HG02571 (cell line): ENCODE measurements around the gene LBHD1.
"Not testable (repeated sequence)": the region's sequence is repeated elsewhere in the genome, so short reads cannot be mapped to it uniquely, and the experiment has no call there.

ENCODE experiments used
- ATAC-seq: cut with Tn5 transposase; IDR thresholded peaks from one replicate; pipeline ENCODE4 v1.9.1; 2021; ENCODE audit warnings: mild to moderate bottlenecking, moderate library complexity; ENCODE audit not compliant: unreplicated experiment

Gene LBHD1

GRCh38 chr11:62671608-62672389, at the start of gene LBHD1, which contains the start of gene UQCC3:
LBHD1 (minus strand) TSS chr11:62672267; CDS start chr11:62670031, 2,236 bp downstream.
UQCC3 (plus strand) TSS chr11:62671673; CDS start chr11:62671746, 73 bp downstream.
- no peak for ATAC-seq

GRCh38 chr11:62719302-62719978, 47.4 kb upstream of the LBHD1 start:
- no peak for ATAC-seq

DNA sequence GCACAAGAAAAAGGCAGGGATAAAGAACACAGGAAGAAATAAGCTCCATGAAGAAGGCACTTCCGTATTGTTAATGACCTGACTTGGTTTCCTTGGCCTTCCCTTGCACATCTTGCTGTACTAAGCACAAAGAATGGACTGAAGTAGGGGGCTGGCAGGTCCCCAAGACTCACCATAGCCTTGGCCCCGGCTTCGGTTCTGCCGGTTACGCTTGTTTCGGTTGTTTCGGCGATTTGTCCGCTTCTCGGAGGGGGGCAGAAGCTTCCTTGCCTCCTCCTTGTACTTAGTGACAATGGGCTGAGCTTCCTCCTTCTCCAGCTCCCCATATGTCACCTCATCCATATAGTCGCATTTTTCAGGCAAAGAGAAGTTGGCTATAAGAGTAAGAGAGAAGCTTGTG, 44.7 kb upstream of the LBHD1 start:
- no peak for ATAC-seq

GRCh38 chr11:62716206-62716605, 44.1 kb upstream of the LBHD1 start:
- no peak for ATAC-seq

DNA sequence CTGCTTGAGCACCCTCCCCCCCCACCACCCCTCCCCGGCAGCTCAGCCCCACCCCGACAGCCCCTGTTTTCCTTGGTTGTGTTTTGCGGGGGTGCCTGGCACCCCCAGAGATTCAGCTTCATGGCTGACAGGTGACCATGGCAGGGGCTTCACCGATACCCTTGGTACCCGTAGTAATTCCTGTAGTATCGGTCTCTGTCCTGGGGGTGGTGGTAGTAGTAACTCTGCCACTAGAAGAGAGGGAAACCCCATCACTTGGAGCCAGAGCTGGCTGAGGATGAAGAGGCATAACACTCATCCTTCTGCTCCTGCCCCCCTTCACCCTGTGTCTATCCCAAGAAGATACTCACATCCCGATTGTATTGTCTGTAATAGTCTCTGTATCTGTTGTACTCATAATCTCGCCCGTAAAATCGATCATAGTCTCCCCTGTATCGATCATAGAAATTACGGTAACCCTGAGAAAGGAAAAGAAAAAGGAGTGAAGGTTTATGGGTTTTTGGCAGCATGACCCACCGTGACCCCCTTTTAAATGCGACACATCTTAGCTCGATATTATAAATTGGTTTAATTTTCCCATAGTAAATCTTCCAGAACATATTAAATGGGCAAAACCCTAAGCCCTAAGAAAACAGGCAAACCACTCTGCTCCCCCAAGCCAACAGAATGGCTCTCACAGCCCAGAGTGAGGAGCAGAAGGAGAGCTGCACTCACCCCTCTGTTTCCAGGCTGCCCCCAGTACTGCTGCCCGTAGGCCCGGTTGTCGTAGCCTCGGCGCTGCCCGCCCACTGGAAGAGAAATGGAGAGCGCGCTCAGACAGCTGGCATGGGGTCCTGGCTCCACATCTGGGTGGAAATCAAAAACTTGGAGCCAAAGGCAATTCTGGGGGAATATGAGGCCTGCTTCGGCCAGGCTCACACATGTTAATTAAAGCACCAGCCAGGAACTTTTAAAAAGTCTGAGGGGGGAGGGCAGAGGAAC, 43.4 kb upstream of the LBHD1 start:
- ATAC-seq: no peak

GRCh38 chr11:62713343-62713742, 41.3 kb upstream of the LBHD1 start:
- no peak for ATAC-seq

GRCh38 chr11:62712861-62713260, 40.8 kb upstream of the LBHD1 start:
- ATAC-seq: no peak

GRCh38 chr11:62712276-62712812, 40.3 kb upstream of the LBHD1 start:
- ATAC-seq: no peak

GRCh38 chr11:62710001-62710345, 37.9 kb upstream of the LBHD1 start:
- peak; percentile 1 for ATAC-seq

DNA sequence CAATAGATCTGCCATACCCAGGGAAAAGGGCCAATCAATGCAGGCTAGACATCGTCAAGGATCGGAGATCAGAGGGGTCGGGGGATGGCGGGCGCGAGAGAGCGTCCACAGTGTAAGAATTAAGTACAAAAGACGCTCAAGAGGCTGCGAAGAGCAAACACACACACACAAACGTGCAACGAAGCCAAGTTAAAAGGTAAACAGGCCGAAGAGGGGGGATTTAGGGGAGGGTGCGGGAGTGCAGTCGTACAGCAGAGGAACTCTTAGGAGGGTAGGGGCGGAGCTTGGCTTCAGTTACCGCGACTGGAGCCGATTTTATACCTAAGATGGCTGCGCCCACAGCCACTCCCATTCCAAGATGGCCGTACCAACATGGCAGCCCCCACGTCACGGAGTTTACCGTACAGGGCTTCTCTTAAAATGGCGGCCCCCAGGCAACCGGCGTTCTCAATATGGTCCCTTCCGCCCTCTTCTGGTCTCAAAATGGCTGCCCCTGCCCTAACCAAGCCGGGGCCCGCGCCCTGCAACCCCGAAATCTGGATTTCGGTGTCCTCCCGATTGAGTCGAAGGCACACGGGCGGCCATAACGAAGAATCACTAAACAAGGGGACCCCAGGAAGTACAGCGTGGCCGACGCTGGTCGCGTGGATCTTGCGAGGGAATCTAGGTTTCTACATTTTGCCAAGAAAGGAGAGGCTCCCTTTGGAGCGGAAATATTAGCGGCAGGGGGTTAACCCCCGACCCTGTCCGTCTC, 37.4 kb upstream of the LBHD1 start:
- peak; percentile 67 for ATAC-seq

- no peak for ATAC-seq
These were observed 36.7 kb upstream of the LBHD1 start for GRCh38 chr11:62708793-62709192.

- ATAC-seq: no peak
These were observed 36.3 kb upstream of the LBHD1 start for GRCh38 chr11:62708392-62708791.

DNA sequence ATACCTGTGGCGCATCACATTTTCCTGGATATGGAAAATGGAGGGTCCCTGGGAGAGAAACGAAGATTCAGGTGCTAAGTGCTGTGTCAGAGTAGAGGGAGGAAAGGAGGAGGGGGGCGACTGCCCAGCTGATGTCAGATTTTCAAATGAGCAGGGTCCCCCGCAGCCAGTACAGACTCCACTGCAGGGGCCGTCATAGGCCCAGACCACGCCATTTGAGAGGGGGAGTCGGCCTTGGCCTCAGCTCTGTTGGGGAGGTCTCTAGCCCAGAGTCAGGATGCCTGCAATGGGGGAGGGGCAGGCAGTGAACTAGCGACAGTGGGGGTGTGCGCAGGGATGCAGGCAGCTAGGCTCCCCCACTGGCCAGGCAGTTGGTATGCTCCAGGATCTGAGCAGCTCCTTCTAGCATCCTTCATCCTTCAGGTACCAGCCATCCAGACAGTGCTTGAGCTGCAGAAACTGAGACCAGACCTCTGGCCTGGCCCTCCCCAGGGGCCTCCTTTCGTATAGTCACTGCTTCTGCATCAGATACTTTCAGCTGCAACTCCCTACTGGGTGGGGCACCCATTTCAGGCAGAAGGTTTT, 35.3 kb upstream of the LBHD1 start, which contains the start of the genes BSCL2 and GNG3:
TSS of gene BSCL2 (minus strand) at position 148 of the 585 bp plus-strand sequence. CDS start 229 bp downstream, outside the sequence.
TSS of gene GNG3 (plus strand) at position 400 of the 585 bp plus-strand sequence. CDS start 620 bp downstream, outside the sequence.
- no peak for ATAC-seq

DNA sequence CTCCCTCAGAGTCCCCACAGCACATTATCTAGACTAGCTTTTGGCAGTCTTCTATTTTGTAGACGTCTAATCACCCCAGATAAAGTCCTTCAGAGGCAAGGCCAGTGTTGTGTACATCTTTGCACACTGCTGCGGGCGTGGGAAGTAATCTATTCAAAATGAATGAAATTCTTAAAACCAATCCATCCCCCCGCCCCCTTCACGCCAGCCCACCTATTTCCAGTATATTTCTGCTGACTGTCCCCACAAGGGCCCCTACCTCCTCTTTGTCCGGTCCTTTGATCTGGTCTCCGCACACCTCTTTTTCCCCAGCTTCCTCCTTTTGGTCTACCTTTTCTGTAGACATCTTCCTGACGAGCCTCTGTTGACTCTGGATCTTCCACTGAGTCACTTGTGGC, 34.8 kb upstream of the LBHD1 start:
- no peak for ATAC-seq

- peak; percentile 53 for ATAC-seq
These were observed 34.1 kb upstream of the LBHD1 start for GRCh38 chr11:62705880-62706849.

- no peak for ATAC-seq
These were observed 33.3 kb upstream of the LBHD1 start for GRCh38 chr11:62705413-62705812.

DNA sequence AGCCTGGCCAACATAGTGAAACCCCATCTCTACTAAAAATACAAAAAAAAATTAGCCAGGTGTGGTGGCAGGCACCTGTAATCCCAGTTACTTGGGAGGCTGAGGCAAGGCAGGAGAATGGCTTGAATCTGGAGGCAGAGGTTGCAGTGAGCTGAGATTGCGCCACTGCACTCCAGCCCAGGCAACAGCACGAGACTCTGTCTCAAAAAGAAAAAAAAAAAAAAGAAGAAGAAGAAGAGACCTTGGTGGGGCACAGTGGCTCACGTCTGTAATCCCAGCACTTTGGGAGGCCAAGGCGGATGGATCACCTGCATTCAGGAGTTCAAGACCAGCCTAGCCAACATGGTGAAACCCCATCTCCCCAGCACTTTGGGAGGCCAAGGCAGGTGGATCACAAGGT, 31.9 kb upstream of the LBHD1 start:
- not testable (repeated sequence) for ATAC-seq

DNA sequence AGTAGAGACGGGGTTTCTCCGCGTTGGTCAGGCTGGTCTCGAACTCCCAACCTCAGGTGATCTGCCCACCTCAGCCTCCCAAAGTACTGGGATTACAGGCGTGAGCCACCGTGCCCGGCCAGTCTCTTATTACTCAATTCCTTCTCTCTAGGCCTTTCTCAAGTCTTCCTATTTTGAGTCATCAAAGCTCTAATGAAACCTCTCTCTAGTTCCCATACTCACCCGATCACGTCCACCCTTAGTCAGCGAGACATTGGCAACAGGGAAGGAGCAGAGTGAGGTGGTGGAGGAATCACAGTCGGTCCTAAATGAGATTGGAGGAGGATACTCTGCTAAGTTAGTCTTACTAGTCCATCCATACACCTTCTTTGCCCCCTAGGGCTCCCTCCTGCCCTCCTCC, 30.2 kb upstream of the LBHD1 start:
- ATAC-seq: no peak
